Activated gamma-delta T cell (primary cell): ENCODE results near the gene OR13C2.
"Not testable (repeated sequence)": the region's sequence is repeated elsewhere in the genome, so short reads cannot be mapped to it uniquely, and the experiment has no call there.

Experiments
- DNase-seq: peaks from one replicate; lab custom pipeline; 2025; lab: John Stamatoyannopoulos, UW
- total RNA-seq, 2 donors: gene quantifications; one replicate each; lab custom pipeline; 2026; lab: John Stamatoyannopoulos, UW

The OR13C2 gene
- 0 reads per million in 2 donors for total RNA-seq

DNA sequence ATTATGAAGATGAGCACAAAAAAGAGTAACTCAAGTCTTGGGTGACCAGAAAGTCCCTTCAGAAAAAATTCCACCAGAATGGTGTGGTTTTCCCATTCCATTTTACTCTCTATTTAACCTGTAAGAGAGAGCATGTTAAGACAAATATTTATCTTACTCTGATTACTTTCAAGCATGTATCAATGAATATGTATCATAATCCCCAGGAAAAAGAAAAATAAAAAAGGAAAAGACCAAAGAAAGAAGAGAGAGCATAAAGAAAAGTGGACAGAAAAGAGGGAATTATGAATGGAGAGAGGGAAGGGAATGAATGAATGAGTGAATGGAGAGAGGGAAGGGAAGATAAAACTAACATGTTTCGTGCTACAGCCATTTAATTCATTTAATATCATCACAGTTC, at the start of gene OR13C2:
Gene OR13C2, minus strand, starts transcription at position 101 of the 400 bp plus-strand sequence. Its CDS starts 0 bp downstream, at position 101.
- not testable (repeated sequence) for DNase-seq

- DNase-seq: no peak
Measured at GRCh38 chr9:104635456-104635855, 30.0 kb upstream of the OR13C2 start.

GRCh38 chr9:104633976-104634520, 28.6 kb upstream of the OR13C2 start:
- DNase-seq: no peak

DNA sequence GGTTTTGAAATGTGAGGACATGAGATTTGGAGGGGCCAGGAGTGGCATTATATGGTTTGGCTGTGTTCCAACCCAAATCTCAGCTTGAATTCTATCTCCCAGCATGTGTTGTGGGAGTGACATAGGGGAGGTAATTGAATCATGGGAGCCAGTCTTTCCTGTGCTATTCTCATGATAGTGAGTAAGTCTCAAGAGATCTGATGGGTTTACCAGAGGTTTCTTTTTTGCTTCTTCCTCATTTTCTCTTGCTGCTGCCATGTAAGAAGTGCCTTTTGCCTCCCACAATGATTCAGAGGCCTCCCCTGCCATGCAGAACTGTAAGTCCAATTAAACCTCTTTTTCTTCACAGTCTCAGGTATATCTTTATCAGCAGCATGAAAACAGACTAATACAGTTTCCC, 20.5 kb upstream of the OR13C2 start:
- DNase-seq: not testable (repeated sequence)

GRCh38 chr9:104618104-104618503, 12.7 kb upstream of the OR13C2 start, which contains the start of gene OR13C9:
Gene OR13C9, minus strand, starts transcription at chr9:104618204. Its CDS starts 0 bp downstream, at chr9:104618204.
- DNase-seq: no peak

DNA sequence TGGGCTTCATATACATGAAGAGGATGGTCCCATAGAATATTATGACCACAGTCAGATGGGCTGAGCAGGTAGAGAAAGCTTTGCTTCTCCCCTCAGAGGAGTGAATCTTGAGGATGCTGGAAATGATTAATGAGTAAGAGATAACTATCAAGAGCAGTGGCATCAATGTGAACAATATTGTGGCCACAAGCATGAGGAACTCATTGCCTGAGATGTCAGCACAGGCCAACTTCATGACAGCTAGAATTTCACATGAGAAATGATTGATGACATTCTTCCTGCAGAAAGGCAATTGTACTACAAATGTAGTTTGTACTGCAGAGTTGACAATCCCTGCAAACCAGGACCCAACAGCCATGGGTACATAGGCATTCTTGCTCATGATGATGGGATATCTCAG, 12.0 kb upstream of the OR13C2 start:
- no peak for DNase-seq

GRCh38 chr9:104611213-104611612, 5.8 kb upstream of the OR13C2 start:
- no peak for DNase-seq

GRCh38 chr9:104608336-104608735, 2.9 kb upstream of the OR13C2 start:
- no peak for DNase-seq

DNA sequence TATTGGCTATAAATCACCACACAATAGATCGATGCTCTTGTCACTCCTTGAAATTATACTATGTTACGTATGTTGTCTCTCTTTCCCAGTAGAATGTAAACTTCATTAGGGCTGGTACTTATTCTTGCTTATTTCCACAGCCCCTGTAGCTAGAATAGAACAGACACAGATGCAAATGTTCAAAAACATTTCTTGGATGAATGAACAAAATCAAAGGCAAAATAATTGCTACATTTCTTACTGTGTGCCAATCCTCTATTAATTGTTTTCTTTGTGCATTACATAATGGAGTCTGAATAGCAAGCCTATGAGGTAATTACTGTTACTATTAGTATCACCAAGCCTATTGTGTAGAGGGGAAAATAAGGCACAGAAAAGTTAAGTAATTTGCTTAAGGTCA, 725 bp upstream of the OR13C2 start:
- no peak for DNase-seq

DNA sequence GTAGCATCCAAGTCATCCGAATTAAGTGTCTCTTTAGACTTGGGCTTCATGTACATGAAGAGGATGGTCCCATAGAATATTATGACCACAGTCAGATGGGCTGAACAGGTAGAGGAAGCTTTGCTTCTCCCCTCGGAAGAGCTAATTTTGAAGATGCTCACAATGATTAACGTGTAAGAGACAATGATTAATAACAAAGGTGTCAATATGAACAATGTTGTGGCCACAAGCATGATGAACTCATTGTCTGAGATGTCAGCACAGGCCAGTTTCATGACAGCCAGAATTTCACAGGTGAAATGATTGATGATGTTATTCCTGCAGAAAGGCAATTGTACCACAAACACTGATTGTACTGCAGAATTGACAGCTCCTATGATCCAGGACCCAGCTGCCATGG, 626 bp downstream of the OR13C2 start:
- DNase-seq: no peak

DNA sequence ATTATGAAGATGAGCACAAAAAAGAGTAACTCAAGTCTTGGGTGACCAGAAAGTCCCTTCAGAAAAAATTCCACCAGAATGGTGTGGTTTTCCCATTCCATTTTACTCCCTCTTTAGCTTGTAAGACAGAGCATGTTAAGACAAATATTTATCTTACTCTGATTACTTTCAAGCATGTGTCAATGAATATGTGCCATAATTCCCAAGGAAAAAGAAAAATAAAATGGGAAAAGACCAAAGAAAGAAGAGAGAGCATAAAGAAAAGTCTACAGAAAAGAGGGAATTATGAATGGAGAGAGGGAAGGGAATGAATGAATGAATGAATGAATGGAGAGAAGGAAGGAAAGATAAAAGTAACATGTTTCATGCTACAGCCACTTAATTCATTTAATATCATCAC, 6.1 kb downstream of the OR13C2 start, which contains the start of gene OR13C5:
Gene OR13C5, minus strand, starts transcription at position 101 of the 400 bp plus-strand sequence. Its CDS starts 0 bp downstream, at position 101.
- DNase-seq: not testable (repeated sequence)

DNA sequence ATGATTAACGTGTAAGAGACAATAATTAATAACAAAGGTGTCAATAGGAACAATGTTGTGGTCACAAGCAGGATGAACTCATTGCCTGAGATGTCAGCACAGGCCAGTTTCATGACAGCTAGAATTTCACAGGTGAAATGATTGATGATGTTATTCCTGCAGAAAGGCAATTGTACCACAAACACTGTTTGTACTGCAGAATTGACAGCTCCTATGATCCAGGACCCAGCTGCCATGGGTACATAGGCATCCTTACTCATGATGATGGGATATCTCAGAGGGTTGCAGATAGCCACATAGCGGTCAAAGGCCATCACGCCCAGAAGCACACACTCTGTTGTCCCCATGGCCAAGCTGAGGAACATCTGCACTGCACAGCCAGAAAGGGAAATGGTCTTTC, 6.7 kb downstream of the OR13C2 start:
- not testable (repeated sequence) for DNase-seq

GRCh38 chr9:104589626-104590025, 15.8 kb downstream of the OR13C2 start:
- DNase-seq: no peak

GRCh38 chr9:104586496-104587180, 18.8 kb downstream of the OR13C2 start:
- DNase-seq: no peak

- no peak for DNase-seq
Measured at GRCh38 chr9:104580562-104580961, 24.9 kb downstream of the OR13C2 start.

- DNase-seq: no peak
Measured at GRCh38 chr9:104577263-104577662, 28.2 kb downstream of the OR13C2 start.

DNA sequence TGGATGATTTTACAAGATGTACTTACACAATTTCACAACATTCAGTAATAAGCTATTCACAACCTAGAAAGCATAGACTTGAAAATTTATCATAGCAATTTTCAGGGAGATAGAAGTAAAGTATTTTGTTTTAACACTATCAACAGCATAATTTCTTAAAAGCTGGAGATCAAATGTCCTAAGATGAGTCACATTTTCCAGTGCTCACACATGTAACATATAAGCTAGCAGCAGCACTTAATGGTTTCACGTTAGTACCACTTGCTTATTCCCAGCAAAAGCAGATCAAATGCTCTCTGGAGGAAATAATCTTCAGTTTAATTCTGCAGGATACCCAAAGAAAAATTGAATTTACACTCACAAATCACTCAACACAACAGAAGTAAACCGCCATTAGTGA, 30.0 kb downstream of the OR13C2 start:
- no peak for DNase-seq

- DNase-seq: no peak
Measured at GRCh38 chr9:104572612-104573011, 32.8 kb downstream of the OR13C2 start.

DNA sequence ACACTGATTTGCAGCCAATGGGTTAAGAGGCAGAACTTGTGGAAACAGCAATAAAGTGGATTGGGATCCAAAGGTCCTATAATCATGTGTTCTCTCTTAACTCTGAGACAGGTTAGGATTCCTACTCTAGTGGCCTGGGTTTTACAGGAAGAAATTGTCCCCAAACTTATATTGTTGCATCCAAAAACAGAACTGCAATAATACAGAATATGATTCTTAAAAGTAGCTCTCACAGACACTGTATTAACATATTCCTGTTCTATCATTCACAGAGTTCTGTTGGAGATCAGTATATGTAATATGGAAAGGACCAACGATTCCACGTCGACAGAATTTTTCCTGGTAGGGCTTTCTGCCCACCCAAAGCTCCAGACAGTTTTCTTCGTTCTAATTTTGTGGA, 36.6 kb downstream of the OR13C2 start, which contains the start of gene OR13C8:
Gene OR13C8, plus strand, starts transcription at position 301 of the 400 bp plus-strand sequence. Its CDS starts 0 bp downstream, at position 301.
- no peak for DNase-seq

DNA sequence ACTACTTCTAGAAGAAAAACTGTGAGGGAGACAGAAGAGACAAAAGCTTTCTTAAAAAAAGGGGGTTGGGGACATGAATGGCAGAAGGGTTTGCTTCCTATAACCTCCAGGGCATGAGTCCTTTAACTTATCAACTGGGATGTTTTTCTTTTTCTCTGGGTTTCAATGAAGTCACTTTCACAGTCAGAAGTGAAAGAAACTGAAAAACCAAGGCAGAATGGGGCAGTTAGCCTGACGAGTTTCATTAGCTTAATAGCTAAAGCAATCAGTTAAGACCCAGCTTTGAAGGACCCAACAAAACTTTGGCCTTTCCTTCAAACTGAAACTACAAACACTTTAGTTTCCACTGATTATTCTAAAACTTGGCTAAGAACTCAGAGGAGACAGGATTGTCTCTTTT, 41.1 kb downstream of the OR13C2 start:
- DNase-seq: no peak

DNA sequence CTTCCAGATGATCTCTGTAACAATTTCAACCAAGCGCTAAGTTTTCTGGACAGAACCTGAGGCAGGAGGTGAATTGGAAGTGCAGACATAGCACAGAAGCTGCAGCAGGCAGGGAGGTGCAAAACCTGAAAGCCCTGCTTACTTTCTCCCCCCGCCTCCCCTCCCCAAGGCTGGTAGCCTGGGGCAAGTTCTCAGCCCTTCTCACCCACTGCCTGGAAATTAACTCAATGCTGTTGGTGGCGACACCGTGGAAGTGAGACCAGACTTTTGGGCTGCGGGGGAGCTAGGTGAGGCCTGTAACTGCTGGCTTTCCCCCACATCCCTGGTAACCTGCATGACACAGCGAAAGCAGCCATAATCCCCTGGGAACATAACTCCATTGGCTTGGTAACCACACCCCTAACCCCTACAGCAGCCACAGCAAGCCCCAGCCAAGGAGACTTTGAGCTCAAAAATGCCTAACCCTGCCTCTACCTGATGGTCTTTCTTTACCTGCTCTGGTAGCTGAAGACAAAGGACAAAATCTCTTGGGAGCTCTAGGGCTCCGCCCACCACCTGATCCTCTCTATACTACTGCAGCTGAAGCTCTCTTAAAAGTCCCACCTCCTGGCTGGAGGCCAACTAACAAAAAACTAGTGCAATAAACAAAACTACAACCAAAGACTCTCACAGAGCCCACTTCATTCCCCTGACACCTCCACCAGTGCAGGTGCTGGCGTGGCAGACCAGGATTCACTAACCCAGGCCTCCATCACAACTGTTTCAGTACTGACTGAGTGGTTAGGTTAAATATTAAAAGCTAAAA, 48.4 kb downstream of the OR13C2 start:
- no peak for DNase-seq

GRCh38 chr9:104555521-104555920, 49.9 kb downstream of the OR13C2 start:
- no peak for DNase-seq
